ENCODE data around the gene STK38.

STK38 gene

DNA sequence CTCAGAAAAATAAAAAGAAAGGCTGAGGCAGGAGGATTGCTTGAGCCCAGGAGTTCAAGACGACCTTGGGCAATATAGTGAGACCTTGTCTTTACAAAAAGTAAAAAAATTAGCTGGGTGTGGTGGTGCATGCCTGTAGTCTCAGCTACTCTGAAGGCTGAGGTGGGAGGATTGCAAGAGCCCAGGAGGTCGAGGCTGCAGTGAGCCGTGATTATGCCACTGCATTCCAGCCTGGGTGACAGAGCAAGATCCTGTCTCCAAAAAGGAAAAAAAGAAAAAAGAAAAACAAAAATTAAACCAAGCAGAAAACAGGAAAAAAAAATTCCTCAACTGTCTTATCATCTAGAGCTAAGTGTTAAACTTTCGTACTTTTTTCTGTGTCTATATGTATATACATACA is 34.4 kb upstream of the STK38 start:
- Histone ChIP-seq H3K27me3 (ENCODE audit: insufficient read depth, poor library complexity, severe bottlenecking) (no peaks in the 10 kb centered on the region), H3K36me3 (ENCODE audit: low read depth) (no peaks in the 10 kb centered on the region), H3K27ac (ENCODE audit: poor library complexity, severe bottlenecking) (no peak overlapping the region), H3K4me1 (ENCODE audit: insufficient read depth, poor library complexity, severe bottlenecking) (peaks cover 16% of the 10 kb centered on the region), H3K4me3 (ENCODE audit: severe bottlenecking) (no peak overlapping the region), H3K9me3 (ENCODE audit: severe bottlenecking) (no peaks in the 10 kb centered on the region)
- ATAC-seq (ENCODE audit: low read depth): no peak
- TF ChIP-seq, protein P1, sequence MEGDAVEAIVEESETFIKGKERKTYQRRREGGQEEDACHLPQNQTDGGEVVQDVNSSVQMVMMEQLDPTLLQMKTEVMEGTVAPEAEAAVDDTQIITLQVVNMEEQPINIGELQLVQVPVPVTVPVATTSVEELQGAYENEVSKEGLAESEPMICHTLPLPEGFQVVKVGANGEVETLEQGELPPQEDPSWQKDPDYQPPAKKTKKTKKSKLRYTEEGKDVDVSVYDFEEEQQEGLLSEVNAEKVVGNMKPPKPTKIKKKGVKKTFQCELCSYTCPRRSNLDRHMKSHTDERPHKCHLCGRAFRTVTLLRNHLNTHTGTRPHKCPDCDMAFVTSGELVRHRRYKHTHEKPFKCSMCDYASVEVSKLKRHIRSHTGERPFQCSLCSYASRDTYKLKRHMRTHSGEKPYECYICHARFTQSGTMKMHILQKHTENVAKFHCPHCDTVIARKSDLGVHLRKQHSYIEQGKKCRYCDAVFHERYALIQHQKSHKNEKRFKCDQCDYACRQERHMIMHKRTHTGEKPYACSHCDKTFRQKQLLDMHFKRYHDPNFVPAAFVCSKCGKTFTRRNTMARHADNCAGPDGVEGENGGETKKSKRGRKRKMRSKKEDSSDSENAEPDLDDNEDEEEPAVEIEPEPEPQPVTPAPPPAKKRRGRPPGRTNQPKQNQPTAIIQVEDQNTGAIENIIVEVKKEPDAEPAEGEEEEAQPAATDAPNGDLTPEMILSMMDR (IDR thresholded peaks at IDR 0.05; ENCODE audit: poor library complexity, severe bottlenecking): no peak
- DNase-seq (ENCODE audit: low spot score): no peak

DNA sequence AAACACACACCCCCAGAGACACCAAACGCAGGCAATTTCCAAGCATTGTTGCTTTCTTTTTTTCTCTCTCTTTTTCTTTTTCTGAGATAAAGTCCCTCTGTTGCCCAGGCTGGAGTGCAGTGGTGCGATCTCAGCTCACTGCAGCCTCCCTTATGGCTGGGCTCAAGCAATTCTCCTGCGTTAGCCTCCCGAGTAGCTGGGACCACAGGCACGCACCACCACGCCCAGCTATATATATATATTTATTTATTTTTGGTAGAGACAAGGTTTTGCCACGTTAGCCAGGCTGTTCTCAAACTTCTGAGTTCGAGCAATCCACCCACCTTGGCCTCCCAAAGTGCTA is 32.9 kb upstream of the STK38 start:
- Histone ChIP-seq H3K27ac (ENCODE audit: poor library complexity, severe bottlenecking) (peak overlapping the region; percentile 53), H3K9me3 (ENCODE audit: severe bottlenecking) (no peaks in the 10 kb centered on the region), H3K4me1 (ENCODE audit: insufficient read depth, poor library complexity, severe bottlenecking) (peaks cover 17% of the 10 kb centered on the region), H3K36me3 (ENCODE audit: low read depth) (no peaks in the 10 kb centered on the region), H3K4me3 (ENCODE audit: severe bottlenecking) (no peak overlapping the region), H3K27me3 (ENCODE audit: insufficient read depth, poor library complexity, severe bottlenecking) (no peaks in the 10 kb centered on the region)
- DNase-seq (ENCODE audit: low spot score): no peak
- TF ChIP-seq, protein P1 (IDR thresholded peaks at IDR 0.05; ENCODE audit: poor library complexity, severe bottlenecking): no peak
- no peak for ATAC-seq (ENCODE audit: low read depth)

DNA sequence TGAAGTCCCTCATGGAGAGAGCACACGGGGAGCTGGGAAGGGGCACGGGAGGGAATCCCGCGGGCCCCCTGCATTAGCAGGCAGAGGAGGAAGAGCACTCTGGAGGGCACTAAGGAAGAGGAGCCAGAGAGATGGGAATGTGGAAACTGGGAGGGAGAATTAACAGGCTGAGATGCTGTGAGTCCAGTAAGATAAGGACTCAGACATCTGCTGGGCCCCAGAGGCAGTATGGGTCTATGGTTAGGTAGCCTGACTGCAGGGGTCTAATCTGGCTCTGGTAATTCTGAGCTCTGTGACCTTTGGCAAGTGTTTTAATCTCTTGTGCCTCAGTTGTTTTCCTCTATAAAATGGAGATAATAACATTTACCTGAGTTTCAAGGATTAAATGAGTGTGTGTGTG is 31.2 kb upstream of the STK38 start:
- no peaks in the 10 kb centered on the region for H3K36me3 ChIP-seq (ENCODE audit: low read depth)
- peak overlapping the region; percentile 53 for H3K27ac ChIP-seq (ENCODE audit: poor library complexity, severe bottlenecking)

DNA sequence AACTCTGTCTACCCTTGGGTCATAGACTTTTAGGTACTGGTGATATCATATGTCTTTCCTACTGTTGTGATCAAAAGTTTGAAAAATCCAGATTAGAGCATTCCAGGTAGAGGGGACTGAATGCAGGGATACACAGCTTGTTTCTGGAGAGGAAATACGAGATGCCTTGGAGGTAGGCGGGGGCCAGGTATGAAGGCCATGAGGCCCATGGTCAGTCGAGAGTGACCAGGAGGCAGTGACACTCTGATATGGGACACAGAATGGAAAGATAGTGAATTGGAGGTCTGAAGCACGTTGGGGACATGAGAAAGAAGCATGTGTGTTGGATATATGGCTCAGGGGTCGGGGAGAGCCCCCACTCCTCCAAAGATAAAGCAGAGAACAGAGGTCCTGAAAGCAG is 30.8 kb upstream of the STK38 start:
- no peak for ATAC-seq (ENCODE audit: low read depth)
- TF ChIP-seq, protein P1 (IDR thresholded peaks at IDR 0.05; ENCODE audit: poor library complexity, severe bottlenecking): no peak
- H3K9me3 ChIP-seq (ENCODE audit: severe bottlenecking): no peaks in the 10 kb centered on the region
- no peaks in the 10 kb centered on the region for H3K36me3 ChIP-seq (ENCODE audit: low read depth)
- peak overlapping the region; percentile 53 for H3K27ac ChIP-seq (ENCODE audit: poor library complexity, severe bottlenecking)
- no peak overlapping the region for H3K4me3 ChIP-seq (ENCODE audit: severe bottlenecking)
- no peaks in the 10 kb centered on the region for H3K27me3 ChIP-seq (ENCODE audit: insufficient read depth, poor library complexity, severe bottlenecking)
- DNase-seq (ENCODE audit: low spot score): no peak
- H3K4me1 ChIP-seq (ENCODE audit: insufficient read depth, poor library complexity, severe bottlenecking): peaks cover 17% of the 10 kb centered on the region

More for the DNA sequence above, 31.2 kb upstream of the STK38 start:
- no peak for ATAC-seq (ENCODE audit: low read depth)
- no peaks in the 10 kb centered on the region for H3K27me3 ChIP-seq (ENCODE audit: insufficient read depth, poor library complexity, severe bottlenecking)
- TF ChIP-seq, protein P1 (IDR thresholded peaks at IDR 0.05; ENCODE audit: poor library complexity, severe bottlenecking): no peak
- H3K4me3 ChIP-seq (ENCODE audit: severe bottlenecking): no peak overlapping the region
- H3K4me1 ChIP-seq (ENCODE audit: insufficient read depth, poor library complexity, severe bottlenecking): peaks cover 17% of the 10 kb centered on the region
- DNase-seq (ENCODE audit: low spot score): no peak
- no peaks in the 10 kb centered on the region for H3K9me3 ChIP-seq (ENCODE audit: severe bottlenecking)

DNA sequence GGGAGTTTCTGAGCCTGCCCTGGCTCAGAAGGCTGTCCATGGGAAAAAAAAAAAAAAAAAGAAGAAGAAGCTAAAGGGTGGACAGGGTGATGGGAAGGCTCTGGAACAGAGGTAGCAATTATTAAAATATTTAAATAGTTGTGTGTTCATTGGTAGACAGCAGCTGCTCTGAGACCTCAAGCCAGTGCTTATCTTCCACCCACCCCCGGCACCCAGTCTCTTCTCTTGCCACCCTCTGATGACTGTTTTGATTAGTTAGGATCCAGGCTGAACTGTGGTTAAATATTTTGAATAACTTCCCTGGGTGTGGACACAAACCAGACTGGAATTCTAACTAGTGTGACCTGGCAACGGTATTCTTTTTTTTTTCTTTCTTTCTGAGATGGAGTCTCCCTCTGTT is 30.0 kb upstream of the STK38 start:
- TF ChIP-seq, protein P1 (IDR thresholded peaks at IDR 0.05; ENCODE audit: poor library complexity, severe bottlenecking): no peak
- no peaks in the 10 kb centered on the region for H3K9me3 ChIP-seq (ENCODE audit: severe bottlenecking)
- peak; percentile 96 for ATAC-seq (ENCODE audit: low read depth)
- peak; percentile 69 for DNase-seq (ENCODE audit: low spot score)
- peaks cover 17% of the 10 kb centered on the region for H3K4me1 ChIP-seq (ENCODE audit: insufficient read depth, poor library complexity, severe bottlenecking)
- no peaks in the 10 kb centered on the region for H3K36me3 ChIP-seq (ENCODE audit: low read depth)
- H3K27ac ChIP-seq (ENCODE audit: poor library complexity, severe bottlenecking): peak overlapping the region; percentile 53
- no peak overlapping the region for H3K4me3 ChIP-seq (ENCODE audit: severe bottlenecking)
- H3K27me3 ChIP-seq (ENCODE audit: insufficient read depth, poor library complexity, severe bottlenecking): no peaks in the 10 kb centered on the region

Data from RWPE2 (cell line).